ENCODE results near the gene ETV6.
A peak's percentile ranks its signal among the peaks of the same experiment; 100 is the strongest.
"Not testable (repeated sequence)": the region's sequence is repeated elsewhere in the genome, so short reads cannot be mapped to it uniquely, and the experiment has no call there.

ETV6 gene

GRCh38 chr12:11667171-11667570 lies 17.7 kb downstream of the ETV6 start:
- no peak for DNase-seq

DNA sequence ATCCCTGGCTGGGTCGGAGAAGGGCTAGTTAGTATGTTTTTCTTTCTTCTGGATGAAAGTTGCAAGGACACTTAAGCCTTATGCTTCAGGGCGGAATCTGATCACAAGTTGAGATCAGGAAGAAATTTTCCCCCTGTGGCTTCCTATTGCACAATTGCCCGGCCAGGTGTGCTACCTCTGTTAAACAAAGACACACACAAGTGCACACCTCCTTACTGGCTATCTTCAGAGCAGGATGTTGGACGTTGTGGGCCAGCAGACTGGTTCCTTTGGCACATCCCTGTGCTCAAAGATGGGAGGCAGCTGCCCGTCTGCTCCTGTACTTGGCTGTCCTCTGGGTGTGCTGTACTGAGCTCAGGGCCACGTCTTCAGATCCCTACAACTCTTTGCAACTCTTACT lies 19.1 kb downstream of the ETV6 start:
- no peak for DNase-seq

- DNase-seq: no peak
Measured at GRCh38 chr12:11669348-11669747, 19.9 kb downstream of the ETV6 start.

- DNase-seq: peak in 4 of 51 donors; percentile 9 to 13 (median 10)
Measured at GRCh38 chr12:11672256-11673191, 23.1 kb downstream of the ETV6 start.

DNA sequence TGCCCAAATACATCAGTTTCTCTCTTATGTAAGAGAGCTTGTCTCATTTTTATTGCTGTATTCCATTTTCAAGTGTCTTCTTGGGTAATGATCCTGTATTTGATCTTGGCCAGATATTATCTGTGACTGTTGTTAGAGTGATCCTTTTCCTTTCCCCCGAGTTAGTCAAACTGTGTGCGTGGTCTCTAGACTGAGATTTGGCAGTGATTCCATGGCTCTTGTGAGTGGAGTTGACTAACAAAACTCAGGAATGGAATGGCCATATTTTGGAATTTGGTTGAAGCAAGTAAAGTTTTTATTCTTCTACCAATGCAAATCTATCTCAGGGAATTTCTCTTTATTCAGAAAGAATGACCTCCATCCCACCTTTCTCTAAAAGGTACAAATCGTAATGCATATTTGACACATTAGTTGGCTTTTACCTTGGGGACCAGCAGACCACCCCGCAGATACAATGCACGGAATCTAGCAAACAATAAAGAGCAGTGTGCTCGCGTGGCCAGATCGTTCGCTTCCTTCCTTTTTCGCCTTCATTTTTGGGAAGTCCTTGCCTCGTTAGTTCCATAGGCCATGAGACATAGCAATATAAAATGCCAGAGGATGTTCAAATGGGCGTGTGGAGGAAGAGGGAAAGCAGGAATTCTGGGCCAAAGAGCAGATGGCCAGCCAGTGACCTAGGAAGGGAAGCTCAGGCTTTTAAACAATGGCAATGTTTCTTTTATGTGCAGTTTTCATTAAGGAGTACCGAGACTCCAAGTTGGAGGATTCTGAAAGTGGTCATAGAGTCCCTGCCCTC lies 24.4 kb downstream of the ETV6 start:
- DNase-seq: no peak

GRCh38 chr12:11674894-11675390 lies 25.5 kb downstream of the ETV6 start:
- DNase-seq: no peak

DNA sequence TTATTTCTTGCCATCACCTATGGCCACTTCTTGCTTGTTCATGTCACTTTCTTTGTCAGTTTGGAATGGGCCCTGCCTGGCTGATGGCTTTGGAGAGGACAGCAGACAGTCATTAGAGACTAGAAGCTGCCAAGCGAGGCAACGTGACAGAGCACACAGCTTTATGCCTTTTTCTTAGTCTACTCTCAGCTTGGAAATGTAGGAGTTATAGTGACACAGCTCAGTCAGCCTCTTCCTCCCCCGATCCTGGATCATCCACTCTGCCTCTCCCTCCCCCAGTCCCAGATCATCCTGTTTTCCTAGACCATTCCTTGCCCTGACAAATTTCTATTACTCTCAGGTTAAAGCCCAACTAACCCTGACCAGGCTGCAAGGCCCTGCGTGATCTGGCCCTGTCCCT lies 26.6 kb downstream of the ETV6 start:
- peak in 1 of 51 donors; percentile 47 for DNase-seq

- DNase-seq: no peak
Measured at GRCh38 chr12:11677093-11677492, 27.6 kb downstream of the ETV6 start.

DNA sequence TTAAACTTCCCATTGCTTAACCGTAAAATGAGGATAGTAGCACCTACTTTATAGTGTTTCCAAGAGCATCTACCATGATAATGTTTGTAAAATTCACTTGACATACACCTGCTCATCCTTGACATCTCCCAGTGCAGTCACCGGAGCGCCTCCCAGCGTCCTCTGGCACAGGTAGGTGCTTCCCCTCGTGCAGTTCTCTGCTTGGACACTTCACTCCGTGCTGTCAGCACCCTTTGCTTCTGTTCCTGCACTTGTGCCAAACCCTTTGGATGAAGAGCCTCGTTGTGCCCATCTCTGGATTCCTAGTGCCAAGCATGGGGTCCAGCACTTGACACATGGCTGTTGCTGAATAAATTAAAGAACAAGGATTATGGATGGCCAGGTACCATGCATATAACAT lies 28.3 kb downstream of the ETV6 start:
- DNase-seq: no peak

GRCh38 chr12:11678781-11679180 lies 29.3 kb downstream of the ETV6 start:
- DNase-seq: no peak

- DNase-seq: no peak
Measured at GRCh38 chr12:11681207-11681606, 31.7 kb downstream of the ETV6 start.

- DNase-seq: not testable (repeated sequence)
Measured at GRCh38 chr12:11681695-11682094, 32.2 kb downstream of the ETV6 start.

DNA sequence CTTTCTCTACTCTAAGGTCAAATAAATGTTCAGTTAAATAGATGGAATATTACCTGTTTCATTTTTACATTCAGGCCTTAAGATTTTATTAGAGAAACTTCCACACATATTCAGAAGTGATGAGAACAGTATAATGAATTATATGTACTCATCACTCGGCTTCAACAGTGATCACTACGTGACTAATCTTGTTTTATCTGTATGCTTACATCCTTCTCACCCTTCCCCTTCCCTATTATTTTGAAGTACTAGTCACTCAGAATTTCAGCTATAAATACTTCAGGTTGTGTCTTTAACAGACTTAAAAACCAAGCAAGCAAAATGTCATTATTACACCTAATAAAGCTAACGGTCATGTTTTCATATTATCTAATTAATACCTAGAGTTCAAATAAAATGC lies 34.9 kb downstream of the ETV6 start:
- DNase-seq: no peak

- no peak for DNase-seq
Measured at GRCh38 chr12:11684811-11685210, 35.3 kb downstream of the ETV6 start.

DNA sequence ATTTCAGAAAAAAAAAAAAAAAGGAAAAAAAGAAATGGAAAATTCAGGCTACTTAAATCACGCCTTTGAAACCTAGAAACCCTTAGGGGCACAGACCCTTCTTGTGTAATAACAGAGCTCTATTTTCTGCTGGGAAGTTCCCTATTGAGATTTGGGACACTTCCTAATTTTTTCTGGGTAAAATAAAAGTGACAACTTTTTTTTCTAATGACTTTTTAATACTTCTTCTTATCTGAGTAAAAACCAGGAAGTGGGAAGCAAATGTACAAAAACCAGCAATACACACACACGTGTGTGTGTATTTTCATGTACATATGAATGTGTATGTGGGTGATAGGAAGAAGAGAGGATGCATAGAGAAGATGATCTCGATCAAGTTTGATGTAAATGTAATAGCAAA lies 35.8 kb downstream of the ETV6 start:
- no peak for DNase-seq

DNA sequence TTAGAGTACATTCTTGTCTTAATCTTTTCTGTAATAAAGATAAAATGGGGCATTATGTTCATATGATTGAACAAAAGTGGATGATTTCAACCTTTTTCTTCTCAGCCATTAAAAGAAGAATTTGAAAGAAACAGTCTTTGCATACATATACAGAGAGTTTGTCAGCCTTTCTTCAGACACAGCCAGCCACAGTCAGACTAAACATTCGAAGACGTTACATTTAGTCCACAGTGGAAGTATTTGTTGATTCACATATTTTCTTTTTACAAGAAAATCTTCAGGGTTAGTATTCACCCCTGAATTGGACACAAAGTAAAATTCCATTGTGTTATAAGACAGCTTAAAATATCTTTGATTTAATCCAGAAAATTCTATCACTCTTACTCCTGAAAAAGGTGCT lies 36.2 kb downstream of the ETV6 start:
- DNase-seq: no peak

DNA sequence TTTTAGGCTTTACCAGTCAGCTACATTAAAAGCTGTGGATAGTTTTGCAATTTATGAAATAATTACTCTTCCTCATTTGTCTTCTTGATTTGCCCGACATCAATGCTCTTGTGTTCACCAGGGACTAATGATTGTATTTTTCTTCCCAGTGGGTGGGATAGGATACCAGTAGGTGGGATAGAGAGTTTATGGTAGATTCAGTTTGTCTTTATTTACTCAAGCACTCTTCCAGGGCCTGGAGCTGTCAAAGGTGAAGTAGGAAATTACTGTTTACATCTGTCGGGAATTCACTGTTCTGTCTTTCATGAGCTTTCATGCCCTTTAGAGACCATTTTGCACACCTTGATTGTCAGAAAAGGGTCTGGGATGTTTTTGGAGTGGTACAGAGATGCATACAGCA lies 36.6 kb downstream of the ETV6 start:
- no peak for DNase-seq

- DNase-seq: no peak
Measured at GRCh38 chr12:11687528-11687927, 38.1 kb downstream of the ETV6 start.

DNA sequence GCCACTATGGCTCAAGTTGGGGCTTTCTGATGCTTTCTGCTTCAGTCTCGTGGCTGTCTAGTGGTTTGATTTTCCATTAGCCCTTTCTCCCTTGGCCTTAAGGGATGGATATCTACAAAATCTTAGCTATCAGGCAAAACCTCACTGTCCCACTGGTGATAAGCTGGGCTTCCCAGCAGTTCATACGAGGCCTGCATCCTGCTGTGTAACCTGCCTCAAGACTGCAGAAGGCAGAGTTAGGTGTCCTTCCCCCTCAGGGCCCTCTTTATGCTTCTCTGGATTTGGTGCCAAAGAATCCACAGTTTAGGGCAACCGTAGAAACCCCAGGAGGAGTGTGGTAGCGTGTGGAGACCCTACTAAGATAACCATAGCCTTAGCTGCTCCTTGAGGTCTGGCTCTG lies 38.9 kb downstream of the ETV6 start:
- DNase-seq: no peak

- DNase-seq: no peak
Measured at GRCh38 chr12:11688831-11689230, 39.4 kb downstream of the ETV6 start.

- no peak for DNase-seq
Measured at GRCh38 chr12:11689591-11690186, 40.2 kb downstream of the ETV6 start.

- DNase-seq: peak in 1 of 51 donors; percentile 16
Measured at GRCh38 chr12:11693067-11693466, 43.6 kb downstream of the ETV6 start.
